Measurements from ENCODE around the gene ANTXR2.

ANTXR2 gene

DNA sequence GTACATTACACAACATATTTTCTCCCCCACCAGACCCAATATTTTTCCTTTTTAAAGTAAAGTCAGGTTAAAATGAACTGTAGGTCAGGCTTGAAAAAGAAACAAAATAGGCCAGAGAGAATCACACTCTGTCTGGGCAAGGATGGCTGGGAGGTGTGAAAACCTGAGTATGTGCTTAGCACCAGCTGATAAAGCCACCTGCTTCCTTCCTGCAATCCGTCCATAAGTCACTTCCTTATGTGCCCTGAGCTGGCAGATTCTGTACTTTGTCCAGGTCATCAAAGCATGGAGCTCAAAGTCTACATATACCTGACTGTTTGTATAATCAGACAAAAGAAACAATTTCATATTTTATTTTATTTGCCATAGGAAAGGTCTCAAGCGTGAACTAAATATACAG is 37.7 kb downstream of the ANTXR2 start:
- DNase-seq (ENCODE audit: insufficient read length) (no peak), FAIRE-seq (no peak)
- no peak for TF ChIP-seq POLR2A (IDR thresholded peaks at IDR 0.05; ENCODE audit: low read depth, low read length)
- no peak for TF ChIP-seq POLR2AphosphoS5 (IDR thresholded peaks at IDR 0.05; ENCODE audit: low read depth, low read length)
- TF ChIP-seq TAF1 (IDR thresholded peaks at IDR 0.05; ENCODE audit: borderline replicate concordance, low read depth, low read length): no peak

DNA sequence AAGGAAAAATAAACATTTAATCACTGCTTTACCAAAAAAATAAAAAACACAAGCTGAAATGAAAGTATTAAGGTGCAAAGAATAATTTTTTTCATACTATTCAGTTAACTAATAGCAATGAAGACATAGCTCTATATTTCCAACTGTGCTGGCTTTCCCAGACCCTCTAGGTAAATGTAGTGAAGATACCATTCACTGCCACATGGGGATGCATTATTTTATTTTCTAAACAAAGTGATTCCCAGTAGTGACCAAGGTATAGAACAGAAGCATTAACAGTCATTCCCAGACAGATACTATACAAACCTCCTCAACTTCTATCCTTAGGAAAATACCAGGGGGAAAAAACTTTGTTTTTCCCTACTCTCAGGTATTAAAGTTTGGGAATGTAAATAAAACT is 39.4 kb downstream of the ANTXR2 start:
- FAIRE-seq (no peak), DNase-seq (ENCODE audit: insufficient read length) (no peak)
- TF ChIP-seq POLR2AphosphoS5 (IDR thresholded peaks at IDR 0.05; ENCODE audit: low read depth, low read length) (no peak), TAF1 (IDR thresholded peaks at IDR 0.05; ENCODE audit: borderline replicate concordance, low read depth, low read length) (no peak), POLR2A (IDR thresholded peaks at IDR 0.05; ENCODE audit: low read depth, low read length) (no peak)

DNA sequence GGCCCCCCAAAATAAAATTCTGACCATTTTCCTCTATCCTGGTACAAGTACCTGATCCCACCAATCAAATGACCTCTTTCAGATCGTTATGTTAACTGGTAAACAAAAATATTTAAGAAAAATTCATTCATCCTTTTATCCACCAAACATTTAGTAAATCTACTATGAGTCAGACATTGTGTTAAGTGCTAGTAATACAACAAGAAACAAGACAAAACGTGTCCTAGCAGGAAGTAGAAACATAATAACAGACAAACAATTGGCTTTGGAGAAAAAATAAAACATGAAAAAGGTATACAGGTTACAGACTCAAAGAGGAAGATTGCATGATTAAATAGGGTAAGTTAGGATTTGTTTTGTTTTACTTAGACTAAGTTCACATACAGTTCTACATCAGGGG is 43.7 kb downstream of the ANTXR2 start:
- FAIRE-seq: no peak

DNA sequence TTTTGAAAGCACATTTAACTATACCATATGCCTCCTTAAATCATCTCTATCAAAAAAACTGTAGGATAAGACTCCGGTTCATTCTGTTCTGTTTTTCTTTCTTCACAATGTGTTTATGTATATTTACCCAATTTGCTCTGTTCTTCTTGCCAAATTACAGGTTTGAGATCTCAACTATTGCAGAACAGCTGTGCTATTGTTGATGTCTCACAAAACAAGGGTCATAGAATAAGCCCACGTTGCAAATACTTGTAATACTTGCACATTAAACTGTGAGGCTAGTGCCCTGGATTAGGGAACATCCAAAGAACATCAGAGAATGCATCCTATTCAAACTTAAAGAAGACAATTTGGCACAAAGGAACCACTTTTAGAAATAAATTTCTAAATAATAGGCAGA is 45.4 kb downstream of the ANTXR2 start:
- no peak for DNase-seq (ENCODE audit: insufficient read length)
- FAIRE-seq: no peak
- TF ChIP-seq POLR2A (IDR thresholded peaks at IDR 0.05; ENCODE audit: low read depth, low read length): no peak
- no peak for TF ChIP-seq POLR2AphosphoS5 (IDR thresholded peaks at IDR 0.05; ENCODE audit: low read depth, low read length)

More for the DNA sequence above, 43.7 kb downstream of the ANTXR2 start:
- TF ChIP-seq TAF1 (IDR thresholded peaks at IDR 0.05; ENCODE audit: borderline replicate concordance, low read depth, low read length): no peak
- no peak for TF ChIP-seq POLR2A (IDR thresholded peaks at IDR 0.05; ENCODE audit: low read depth, low read length)
- TF ChIP-seq POLR2AphosphoS5 (IDR thresholded peaks at IDR 0.05; ENCODE audit: low read depth, low read length): no peak
- DNase-seq (ENCODE audit: insufficient read length): no peak

DNA sequence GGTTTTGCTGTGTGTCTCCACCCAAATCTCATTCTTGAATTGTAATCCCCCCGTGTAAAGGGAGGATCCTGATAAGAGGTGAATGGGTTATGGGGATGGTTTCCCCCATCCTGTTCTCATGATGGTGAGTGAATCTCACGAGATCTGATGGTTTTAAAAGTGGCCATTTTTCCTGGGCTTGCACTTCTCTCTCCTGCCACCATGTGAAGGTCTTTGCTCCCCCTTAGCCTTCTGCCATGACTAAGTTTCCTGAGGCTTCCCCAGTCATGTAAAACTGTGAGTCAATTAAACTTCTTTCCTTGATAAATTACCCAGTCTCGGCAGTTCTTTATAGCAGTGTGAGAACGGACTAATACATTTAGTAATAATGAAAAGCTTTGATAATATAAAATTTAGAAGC is 46.9 kb downstream of the ANTXR2 start:
- no peak for FAIRE-seq
- no peak for TF ChIP-seq POLR2A (IDR thresholded peaks at IDR 0.05; ENCODE audit: low read depth, low read length)
- TF ChIP-seq TAF1 (IDR thresholded peaks at IDR 0.05; ENCODE audit: borderline replicate concordance, low read depth, low read length): no peak
- TF ChIP-seq POLR2AphosphoS5 (IDR thresholded peaks at IDR 0.05; ENCODE audit: low read depth, low read length): no peak
- no peak for DNase-seq (ENCODE audit: insufficient read length)

DNA sequence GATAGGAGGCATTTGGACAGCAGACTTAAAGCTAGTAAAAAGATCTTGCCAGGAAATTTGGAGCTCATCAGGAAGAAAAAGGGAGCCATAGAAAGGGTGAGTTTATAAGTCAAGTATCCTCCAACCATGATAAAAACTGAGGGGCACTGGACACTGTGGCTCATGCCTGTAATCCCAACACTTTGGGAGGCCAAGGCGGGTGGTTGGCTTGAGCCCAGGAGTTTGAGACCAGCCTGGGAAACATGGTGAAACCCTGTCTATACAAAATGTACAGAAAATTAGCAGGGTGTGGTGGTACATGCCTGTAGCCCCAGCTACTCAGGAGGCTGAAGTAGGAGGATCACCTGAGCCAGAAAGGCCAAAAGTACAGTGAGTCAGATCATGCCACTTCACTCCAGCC is 48.7 kb downstream of the ANTXR2 start:
- no peak for DNase-seq (ENCODE audit: insufficient read length)
- FAIRE-seq: no peak
- TF ChIP-seq POLR2A (IDR thresholded peaks at IDR 0.05; ENCODE audit: low read depth, low read length): no peak
- TF ChIP-seq POLR2AphosphoS5 (IDR thresholded peaks at IDR 0.05; ENCODE audit: low read depth, low read length): no peak
- no peak for TF ChIP-seq TAF1 (IDR thresholded peaks at IDR 0.05; ENCODE audit: borderline replicate concordance, low read depth, low read length)

DNA sequence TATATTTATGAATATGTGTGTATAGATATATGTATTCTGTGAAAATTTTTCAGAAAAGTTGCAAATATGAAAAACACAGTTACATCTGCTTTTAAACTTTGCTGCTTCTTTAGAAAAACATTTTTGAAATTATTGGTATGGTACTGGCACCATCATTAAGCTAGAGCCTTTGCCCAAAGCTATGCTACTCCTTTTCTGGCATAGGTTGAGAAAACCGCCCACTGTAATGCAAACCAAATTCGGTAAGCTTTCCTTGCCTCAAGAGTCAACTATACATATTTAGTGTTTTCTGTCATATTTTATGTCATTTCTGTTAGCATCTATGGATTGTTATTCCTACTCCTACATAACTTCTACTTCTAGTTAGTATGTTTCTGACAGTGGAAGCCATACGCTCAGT is 50.7 kb downstream of the ANTXR2 start:
- FAIRE-seq (no peak), DNase-seq (ENCODE audit: insufficient read length) (no peak)
- TF ChIP-seq TAF1 (IDR thresholded peaks at IDR 0.05; ENCODE audit: borderline replicate concordance, low read depth, low read length) (no peak), POLR2AphosphoS5 (IDR thresholded peaks at IDR 0.05; ENCODE audit: low read depth, low read length) (no peak), POLR2A (IDR thresholded peaks at IDR 0.05; ENCODE audit: low read depth, low read length) (no peak)

DNA sequence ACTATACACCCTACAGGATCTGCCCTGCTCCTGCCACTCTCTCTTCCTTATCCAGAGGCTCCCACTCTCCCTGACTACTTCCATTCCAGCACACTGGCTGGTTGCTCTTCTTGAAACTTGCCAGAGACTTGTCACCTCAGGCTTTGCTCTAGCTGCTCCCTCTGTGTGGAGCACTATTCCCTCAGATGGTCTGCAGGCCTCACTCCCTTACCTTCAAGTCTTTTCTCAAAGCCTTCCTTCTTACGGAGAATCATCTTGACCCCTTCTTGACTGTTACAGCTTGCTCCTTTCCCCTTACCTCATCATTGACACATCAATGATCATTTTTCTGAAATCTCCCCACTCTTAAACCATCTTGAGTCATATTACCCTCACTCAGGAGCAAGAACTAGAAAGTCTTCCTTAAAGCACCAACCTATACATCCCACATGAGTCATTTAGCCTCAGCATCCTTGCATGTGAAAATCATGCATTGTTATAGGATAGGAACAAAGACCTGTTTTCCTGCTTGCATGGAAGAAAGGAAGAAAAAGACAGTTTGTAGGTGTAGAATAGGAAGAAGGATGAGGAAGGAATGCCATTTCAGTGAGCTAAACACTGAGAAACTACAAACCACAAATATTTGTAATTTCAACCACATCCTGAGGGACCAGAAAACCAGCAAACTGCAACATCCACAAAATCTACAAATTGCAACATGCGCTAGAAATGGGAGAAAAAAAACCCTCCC is 55.7 kb downstream of the ANTXR2 start:
- DNase-seq (ENCODE audit: insufficient read length) (no peak), FAIRE-seq (peak; percentile 9)
- TF ChIP-seq POLR2AphosphoS5 (IDR thresholded peaks at IDR 0.05; ENCODE audit: low read depth, low read length) (no peak), POLR2A (IDR thresholded peaks at IDR 0.05; ENCODE audit: low read depth, low read length) (no peak), TAF1 (IDR thresholded peaks at IDR 0.05; ENCODE audit: borderline replicate concordance, low read depth, low read length) (no peak)

DNA sequence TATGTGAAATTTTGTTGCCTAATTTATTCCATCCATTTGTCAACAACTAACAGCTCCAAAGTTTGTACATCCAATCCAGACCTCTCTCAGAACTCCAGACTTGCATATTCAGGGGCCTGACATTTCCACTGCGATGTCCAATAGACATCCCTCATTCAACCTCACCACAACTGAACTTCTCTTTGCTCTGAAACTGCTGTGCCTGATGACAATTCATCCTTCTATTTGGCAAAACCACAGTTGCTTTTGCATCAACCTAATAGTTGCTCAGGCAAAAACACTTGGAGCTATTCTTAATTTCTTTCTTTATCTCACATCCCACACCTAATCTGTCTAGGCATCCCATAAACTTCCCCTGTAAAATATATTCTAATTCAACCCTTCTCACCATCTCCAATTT is 56.5 kb downstream of the ANTXR2 start:
- DNase-seq (ENCODE audit: insufficient read length) (no peak), FAIRE-seq (no peak)
- TF ChIP-seq TAF1 (IDR thresholded peaks at IDR 0.05; ENCODE audit: borderline replicate concordance, low read depth, low read length): no peak
- TF ChIP-seq POLR2A (IDR thresholded peaks at IDR 0.05; ENCODE audit: low read depth, low read length): no peak
- TF ChIP-seq POLR2AphosphoS5 (IDR thresholded peaks at IDR 0.05; ENCODE audit: low read depth, low read length): no peak

DNA sequence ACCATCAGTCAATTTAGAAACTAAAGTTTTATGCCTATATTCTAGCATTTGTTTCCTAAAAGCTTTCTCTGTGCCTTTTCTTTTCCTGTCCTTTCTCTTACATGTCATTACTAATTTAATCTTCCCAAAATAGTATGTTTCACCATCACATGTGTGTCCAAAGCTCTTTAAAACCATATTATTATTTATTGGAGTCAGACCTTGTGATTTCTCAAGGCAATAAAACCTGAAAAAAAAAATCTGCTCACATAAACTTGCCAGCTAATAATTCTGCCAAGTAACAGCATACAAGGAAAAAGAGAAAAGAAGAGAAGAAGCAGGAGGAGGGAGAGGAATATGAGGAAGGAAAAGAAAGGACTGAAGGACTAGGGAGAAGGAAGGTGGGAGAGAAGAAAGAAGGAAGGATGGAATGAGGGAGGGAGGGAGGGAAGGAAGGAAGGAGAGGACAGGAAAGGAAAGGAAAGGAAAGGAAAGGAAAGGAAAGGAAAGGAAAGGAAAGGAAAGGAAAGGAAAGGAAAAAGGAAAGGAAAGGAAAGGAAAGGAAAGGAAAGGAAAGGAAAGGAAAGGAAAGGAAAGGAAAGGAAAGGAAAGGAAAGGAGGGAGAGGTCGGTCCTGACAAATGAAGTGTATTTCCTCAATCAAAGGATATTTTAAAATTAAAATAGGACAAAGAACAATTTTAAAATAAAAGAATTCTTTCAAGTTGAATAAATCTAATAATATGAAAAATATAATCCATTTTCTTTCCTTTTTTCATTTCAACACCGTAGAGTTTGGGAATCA is 57.4 kb downstream of the ANTXR2 start:
- DNase-seq (ENCODE audit: insufficient read length) (no peak), FAIRE-seq (no peak)
- TF ChIP-seq POLR2A (IDR thresholded peaks at IDR 0.05; ENCODE audit: low read depth, low read length) (no peak), TAF1 (IDR thresholded peaks at IDR 0.05; ENCODE audit: borderline replicate concordance, low read depth, low read length) (no peak), POLR2AphosphoS5 (IDR thresholded peaks at IDR 0.05; ENCODE audit: low read depth, low read length) (no peak)

DNA sequence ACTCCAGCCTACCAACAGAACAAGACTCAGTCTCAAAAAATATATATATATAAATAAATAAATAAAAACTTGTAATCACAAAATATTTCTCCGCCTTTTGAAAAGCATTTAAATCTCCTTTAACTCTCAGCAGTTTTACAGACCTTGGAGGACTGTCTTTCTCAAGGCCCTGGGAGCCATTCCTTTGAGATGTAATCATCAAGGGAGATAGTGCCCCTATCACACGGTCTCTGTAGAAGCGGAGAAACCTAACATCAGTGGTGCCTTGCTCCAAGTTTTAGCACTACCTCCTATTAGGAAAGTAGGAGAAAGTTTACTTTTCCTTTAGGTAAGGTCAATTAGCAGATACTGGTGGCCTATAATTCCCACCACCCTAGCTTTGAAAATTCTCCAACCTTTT is 58.5 kb downstream of the ANTXR2 start:
- FAIRE-seq: no peak
- DNase-seq (ENCODE audit: insufficient read length): no peak

DNA sequence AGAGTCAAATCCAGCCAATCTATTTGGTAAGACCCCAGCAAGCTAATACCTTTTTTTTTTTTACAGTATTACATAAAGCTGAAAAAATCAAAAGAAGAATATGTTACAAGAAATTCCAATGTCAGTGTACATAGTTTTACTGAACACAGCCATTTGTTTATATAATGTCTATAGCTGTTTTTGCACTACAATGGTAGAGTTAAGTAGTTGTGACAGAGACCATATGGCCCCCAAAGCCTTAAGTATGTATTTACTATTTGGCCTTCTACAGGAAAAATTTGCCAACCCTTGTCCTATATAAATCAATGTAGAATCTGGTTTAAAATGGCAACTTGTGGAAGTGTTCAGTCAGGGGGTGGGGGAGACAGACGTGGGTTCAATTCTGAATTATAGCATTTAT is 60.7 kb downstream of the ANTXR2 start:
- DNase-seq (ENCODE audit: insufficient read length) (no peak), FAIRE-seq (no peak)
- TF ChIP-seq TAF1 (IDR thresholded peaks at IDR 0.05; ENCODE audit: borderline replicate concordance, low read depth, low read length) (no peak), POLR2AphosphoS5 (IDR thresholded peaks at IDR 0.05; ENCODE audit: low read depth, low read length) (no peak), POLR2A (IDR thresholded peaks at IDR 0.05; ENCODE audit: low read depth, low read length) (no peak)

More for the DNA sequence above, 58.5 kb downstream of the ANTXR2 start:
- TF ChIP-seq POLR2AphosphoS5 (IDR thresholded peaks at IDR 0.05; ENCODE audit: low read depth, low read length) (no peak), POLR2A (IDR thresholded peaks at IDR 0.05; ENCODE audit: low read depth, low read length) (no peak), TAF1 (IDR thresholded peaks at IDR 0.05; ENCODE audit: borderline replicate concordance, low read depth, low read length) (no peak)

Measured in GM12892 (cell line).